Retinal pigment epithelial cell (primary cell): ENCODE results near the gene RAE1.
A peak's percentile ranks its signal among the peaks of the same experiment; 100 is the strongest.

Experiments
- DNase-seq: peaks from one replicate; pipeline ENCODE4 v3.0.0-alpha.2; 2010; ENCODE audit warnings: low read depth
- H3K4me3 ChIP-seq: 2 replicates; pipeline ENCODE4 v1.5.1; 2011; ENCODE audit warnings: mild to moderate bottlenecking, low read length, control low read depth, moderate library complexity
- TF ChIP-seq, protein P1 (sequence below): conservative IDR thresholded peaks from 2 replicates; pipeline ENCODE4 v1.5.1; 2011; ENCODE audit warnings: low read depth, low read length, control low read depth, inconsistent platforms

RAE1 gene

DNA sequence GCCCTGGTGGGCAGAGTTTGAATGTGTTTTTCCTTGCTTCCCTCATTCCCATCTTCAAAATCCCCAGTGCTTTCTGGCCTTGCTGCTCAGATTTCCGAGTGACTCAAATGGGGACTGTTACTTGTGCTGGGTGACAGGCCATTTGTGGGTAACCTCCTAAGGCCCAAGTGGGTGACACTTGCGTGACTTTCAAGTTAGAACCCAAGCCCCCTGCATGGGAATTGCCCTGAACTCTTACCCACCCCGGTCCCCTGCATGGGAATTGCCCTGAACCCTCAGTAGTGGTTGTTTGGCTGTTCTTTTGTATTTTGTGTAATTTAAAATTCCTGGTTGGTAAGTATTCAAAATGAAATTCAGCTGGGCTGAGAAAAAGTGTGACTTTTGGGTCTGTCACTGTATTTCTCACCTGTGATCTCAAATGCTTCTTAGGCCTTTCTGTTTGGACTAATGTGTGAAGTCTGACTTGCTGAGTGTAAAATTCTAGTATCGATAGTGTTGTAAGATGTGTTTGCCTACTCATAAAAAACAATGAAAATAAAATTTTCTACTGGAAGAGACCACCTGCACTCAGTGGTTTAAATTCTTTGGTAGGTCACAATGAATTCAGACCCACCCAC, 27.7 kb downstream of the RAE1 start:
- TF ChIP-seq, protein P1, sequence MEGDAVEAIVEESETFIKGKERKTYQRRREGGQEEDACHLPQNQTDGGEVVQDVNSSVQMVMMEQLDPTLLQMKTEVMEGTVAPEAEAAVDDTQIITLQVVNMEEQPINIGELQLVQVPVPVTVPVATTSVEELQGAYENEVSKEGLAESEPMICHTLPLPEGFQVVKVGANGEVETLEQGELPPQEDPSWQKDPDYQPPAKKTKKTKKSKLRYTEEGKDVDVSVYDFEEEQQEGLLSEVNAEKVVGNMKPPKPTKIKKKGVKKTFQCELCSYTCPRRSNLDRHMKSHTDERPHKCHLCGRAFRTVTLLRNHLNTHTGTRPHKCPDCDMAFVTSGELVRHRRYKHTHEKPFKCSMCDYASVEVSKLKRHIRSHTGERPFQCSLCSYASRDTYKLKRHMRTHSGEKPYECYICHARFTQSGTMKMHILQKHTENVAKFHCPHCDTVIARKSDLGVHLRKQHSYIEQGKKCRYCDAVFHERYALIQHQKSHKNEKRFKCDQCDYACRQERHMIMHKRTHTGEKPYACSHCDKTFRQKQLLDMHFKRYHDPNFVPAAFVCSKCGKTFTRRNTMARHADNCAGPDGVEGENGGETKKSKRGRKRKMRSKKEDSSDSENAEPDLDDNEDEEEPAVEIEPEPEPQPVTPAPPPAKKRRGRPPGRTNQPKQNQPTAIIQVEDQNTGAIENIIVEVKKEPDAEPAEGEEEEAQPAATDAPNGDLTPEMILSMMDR, result no peak
- no peak for DNase-seq
- no peak overlapping the region for H3K4me3 ChIP-seq

GRCh38 chr20:57379263-57379647, 28.2 kb downstream of the RAE1 start:
- TF ChIP-seq, protein P1, result no peak
- DNase-seq, result no peak

GRCh38 chr20:57380081-57380750, 29.2 kb downstream of the RAE1 start:
- no peak for DNase-seq
- H3K4me3 ChIP-seq, result no peak overlapping the region
- TF ChIP-seq, protein P1, result no peak

More at GRCh38 chr20:57379263-57379647, 28.2 kb downstream of the RAE1 start:
- no peak overlapping the region for H3K4me3 ChIP-seq

GRCh38 chr20:57381596-57382503, 30.8 kb downstream of the RAE1 start:
- DNase-seq, result no peak
- H3K4me3 ChIP-seq, result no peak overlapping the region
- TF ChIP-seq, protein P1, result peak; percentile 96

DNA sequence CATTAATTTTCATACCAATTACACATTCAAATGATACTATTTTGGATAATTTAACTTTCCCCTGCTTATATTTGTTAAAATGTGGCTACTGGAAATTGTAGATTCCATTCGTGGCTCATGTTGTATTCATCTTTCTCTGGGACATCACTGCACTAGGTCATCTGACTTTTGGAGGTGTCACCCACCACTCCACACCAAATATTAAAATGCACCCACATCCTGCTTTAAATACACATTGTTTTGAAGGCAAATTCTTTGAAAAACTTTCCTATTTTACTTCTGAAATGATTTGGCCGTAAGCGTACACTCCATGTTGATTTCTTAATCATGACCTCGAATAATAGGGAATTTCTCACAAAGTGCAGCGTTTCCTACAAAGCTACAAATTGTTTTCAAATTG, 31.5 kb downstream of the RAE1 start:
- TF ChIP-seq, protein P1, result no peak
- no peak for DNase-seq
- no peak overlapping the region for H3K4me3 ChIP-seq

GRCh38 chr20:57383447-57384347, 32.6 kb downstream of the RAE1 start:
- no peak overlapping the region for H3K4me3 ChIP-seq
- no peak for DNase-seq
- TF ChIP-seq, protein P1, result no peak
